Coronary artery (tissue), 2 donors: Measurements from ENCODE around the gene NKIRAS2.

Experiments
- DNase-seq: peaks from one replicate; pipeline ENCODE4 v3.0.0-alpha.2; 2017; ENCODE audit warnings: low spot score
- H3K27ac ChIP-seq, 2 donors: fragments of 200-600 bp; sonication (generic); one replicate each; pipeline ENCODE4 v1.5.1; 2016 to 2019
- H3K4me3 ChIP-seq: fragments of 200-600 bp; sonication (generic); 2 replicates; pipeline ENCODE4 v1.5.1; 2016; ENCODE audit warnings: mild to moderate bottlenecking, moderate library complexity
- CTCF ChIP-seq: fragments of 200-600 bp; sonication (generic); IDR thresholded peaks from one replicate; pipeline ENCODE4 v1.5.1; 2019; ENCODE audit warnings: antibody characterized with exemption

NKIRAS2 gene

GRCh38 chr17:41985919-41986318 lies 34.0 kb upstream of the NKIRAS2 start:
- DNase-seq: no peak
- Histone ChIP-seq H3K4me3 (no peak overlapping the region), H3K27ac (no peak overlapping the region)
- no peak for TF ChIP-seq CTCF

GRCh38 chr17:41986634-41987033 lies 33.3 kb upstream of the NKIRAS2 start:
- Histone ChIP-seq H3K4me3 (no peak overlapping the region), H3K27ac (no peak overlapping the region)
- no peak for TF ChIP-seq CTCF
- DNase-seq: no peak

- H3K4me3 ChIP-seq: no peak overlapping the region
- TF ChIP-seq CTCF: no peak
- DNase-seq: no peak
- H3K27ac ChIP-seq: no peak overlapping the region
Measured at GRCh38 chr17:41987642-41988041, 32.2 kb upstream of the NKIRAS2 start.

GRCh38 chr17:41988418-41988817 lies 31.5 kb upstream of the NKIRAS2 start:
- TF ChIP-seq CTCF: no peak
- H3K4me3 ChIP-seq: no peak overlapping the region
- DNase-seq: no peak
- no peak overlapping the region for H3K27ac ChIP-seq

- Histone ChIP-seq H3K4me3 (no peak overlapping the region), H3K27ac (no peak overlapping the region)
- TF ChIP-seq CTCF: no peak
- DNase-seq: no peak
Measured at GRCh38 chr17:41989702-41990419, 30.0 kb upstream of the NKIRAS2 start.

- Histone ChIP-seq H3K4me3 (no peak overlapping the region), H3K27ac (peak overlapping the region in 1 of 2 donors; percentile 22)
- no peak for TF ChIP-seq CTCF
- DNase-seq: no peak
Measured at GRCh38 chr17:41992576-41992975, 27.3 kb upstream of the NKIRAS2 start.

- DNase-seq: no peak
- no peak overlapping the region for H3K27ac ChIP-seq
- no peak for TF ChIP-seq CTCF
- no peak overlapping the region for H3K4me3 ChIP-seq
Measured at GRCh38 chr17:41996855-41997164, 23.1 kb upstream of the NKIRAS2 start.
